Measurements from ENCODE around the gene PM20D1.

Gene PM20D1

DNA sequence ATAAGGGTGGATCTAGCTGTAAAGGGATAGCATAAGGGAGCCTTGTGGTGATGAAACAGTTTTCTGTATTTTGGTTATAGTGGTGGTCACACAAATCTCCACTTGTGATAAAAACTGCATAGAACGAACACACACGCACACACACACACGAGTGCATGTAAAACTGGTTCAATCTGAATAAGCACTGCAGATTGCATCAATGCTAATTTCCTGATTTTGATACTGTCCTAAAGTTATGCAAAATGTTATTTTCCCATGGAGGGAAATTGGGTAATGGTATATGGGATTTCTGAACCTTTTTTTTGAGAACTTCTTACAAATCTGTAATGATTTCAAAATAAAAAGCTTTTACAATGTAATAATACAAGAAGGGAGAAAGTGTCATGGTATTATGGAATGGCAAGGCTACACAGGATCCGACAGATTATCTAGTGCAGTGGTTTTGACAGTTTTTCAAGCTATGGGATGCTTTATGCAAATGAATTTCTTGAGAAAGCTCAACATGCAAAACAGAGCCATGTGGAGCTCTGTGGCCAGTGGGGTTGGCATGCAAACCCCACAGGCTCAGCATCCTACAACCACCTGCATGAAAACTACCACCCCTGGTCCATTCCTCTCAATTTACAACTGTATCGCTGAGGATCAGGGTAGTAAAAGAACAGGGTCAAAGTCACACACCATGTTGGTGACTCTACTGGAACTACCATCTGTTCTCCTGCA, 55.8 kb downstream of the PM20D1 start:
- no peak overlapping the region for H3K4me3 ChIP-seq (replicated peaks; ENCODE audit: low read depth, low read length)
- no peak for DNase-seq (ENCODE audit: extremely low read depth, low read depth)
- TF ChIP-seq, protein P1, sequence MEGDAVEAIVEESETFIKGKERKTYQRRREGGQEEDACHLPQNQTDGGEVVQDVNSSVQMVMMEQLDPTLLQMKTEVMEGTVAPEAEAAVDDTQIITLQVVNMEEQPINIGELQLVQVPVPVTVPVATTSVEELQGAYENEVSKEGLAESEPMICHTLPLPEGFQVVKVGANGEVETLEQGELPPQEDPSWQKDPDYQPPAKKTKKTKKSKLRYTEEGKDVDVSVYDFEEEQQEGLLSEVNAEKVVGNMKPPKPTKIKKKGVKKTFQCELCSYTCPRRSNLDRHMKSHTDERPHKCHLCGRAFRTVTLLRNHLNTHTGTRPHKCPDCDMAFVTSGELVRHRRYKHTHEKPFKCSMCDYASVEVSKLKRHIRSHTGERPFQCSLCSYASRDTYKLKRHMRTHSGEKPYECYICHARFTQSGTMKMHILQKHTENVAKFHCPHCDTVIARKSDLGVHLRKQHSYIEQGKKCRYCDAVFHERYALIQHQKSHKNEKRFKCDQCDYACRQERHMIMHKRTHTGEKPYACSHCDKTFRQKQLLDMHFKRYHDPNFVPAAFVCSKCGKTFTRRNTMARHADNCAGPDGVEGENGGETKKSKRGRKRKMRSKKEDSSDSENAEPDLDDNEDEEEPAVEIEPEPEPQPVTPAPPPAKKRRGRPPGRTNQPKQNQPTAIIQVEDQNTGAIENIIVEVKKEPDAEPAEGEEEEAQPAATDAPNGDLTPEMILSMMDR (IDR thresholded peaks at IDR 0.05; ENCODE audit: low read depth, low read length, missing control alignments), result no peak

DNA sequence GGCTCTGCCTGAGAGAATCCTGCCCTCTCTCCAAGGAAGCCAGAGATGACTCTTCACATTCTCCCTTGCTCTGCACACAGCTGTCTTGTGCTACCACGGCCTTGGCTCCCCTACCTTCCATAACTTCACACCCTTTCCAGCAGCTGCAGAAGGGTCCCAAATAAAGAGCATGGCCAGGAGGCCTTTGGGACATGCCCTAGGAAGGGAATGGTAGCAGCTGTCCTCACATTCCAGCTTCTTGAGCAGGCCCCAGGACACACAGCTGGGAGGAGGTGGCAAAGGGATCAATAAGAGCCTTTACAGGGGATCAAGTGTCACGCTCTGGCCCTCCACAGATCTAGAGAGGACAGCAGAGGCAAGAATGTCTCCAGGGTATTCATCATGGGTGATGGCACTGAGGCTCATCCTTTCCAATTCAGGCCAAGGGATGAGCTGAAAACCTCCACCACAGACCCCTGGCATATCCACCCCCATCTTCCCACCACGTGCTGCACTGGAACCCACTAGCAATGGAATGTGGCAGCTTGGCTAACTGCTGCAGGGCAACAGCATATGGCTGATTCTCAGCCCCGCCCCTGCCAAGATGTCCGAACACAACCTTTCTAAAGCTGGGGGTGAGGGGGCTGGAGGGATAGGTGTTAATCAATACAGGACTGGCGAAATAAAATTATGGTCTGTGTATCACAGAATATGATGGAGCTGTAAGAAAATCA, 56.8 kb downstream of the PM20D1 start:
- no peak for DNase-seq (ENCODE audit: extremely low read depth, low read depth)
- TF ChIP-seq, protein P1 (IDR thresholded peaks at IDR 0.05; ENCODE audit: low read depth, low read length, missing control alignments), result no peak
- no peak overlapping the region for H3K4me3 ChIP-seq (replicated peaks; ENCODE audit: low read depth, low read length)

DNA sequence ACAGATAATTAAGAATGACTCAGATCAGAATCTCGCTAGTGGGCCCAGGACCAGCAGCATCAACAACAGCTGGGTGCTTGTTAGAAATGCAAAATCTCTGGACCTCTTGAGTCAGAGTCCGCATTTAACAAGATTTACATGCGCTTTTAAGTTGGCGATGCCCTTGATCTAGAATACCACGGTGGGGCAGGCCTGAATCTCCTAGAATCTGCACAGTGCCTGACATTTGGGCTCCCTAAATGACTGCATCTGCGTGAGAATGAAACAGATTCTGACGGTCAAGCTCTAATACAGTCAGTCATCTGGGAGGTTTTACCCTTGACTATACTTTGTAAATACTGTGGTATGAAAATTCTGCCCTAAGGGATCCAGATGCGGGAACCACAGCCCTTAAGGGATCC, 57.5 kb downstream of the PM20D1 start:
- TF ChIP-seq, protein P1 (IDR thresholded peaks at IDR 0.05; ENCODE audit: low read depth, low read length, missing control alignments), result no peak
- DNase-seq (ENCODE audit: extremely low read depth, low read depth), result no peak
- no peak overlapping the region for H3K4me3 ChIP-seq (replicated peaks; ENCODE audit: low read depth, low read length)

DNA sequence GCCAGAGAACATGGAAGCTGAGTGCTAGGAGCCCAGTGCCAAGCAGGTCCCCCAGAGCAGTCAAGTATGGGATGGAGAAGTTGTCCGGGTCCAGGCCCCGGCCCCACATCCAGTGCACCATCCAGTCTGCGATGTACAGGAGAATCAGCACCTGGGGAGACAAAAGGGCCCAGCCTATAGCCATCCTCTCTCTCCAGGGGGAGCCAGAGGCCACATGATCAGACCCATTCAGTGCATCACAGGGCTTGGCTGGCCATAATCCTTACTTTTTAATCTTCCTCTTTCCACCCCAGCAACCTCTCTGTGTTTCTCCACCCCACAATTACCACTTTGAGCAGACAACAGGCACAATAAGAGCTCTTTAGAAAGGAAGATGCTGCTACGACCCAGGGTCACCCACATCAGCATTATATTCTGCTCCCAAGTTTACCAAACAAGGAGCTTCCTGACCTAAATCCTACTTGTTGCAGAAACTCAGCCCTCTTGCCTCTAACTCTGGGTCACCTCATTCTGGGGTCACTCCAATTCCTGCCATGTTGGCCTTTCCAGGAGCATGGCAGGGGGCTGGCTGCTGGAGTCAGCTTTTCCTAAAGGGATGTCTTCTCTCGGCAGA, 58.3 kb downstream of the PM20D1 start:
- TF ChIP-seq, protein P1 (IDR thresholded peaks at IDR 0.05; ENCODE audit: low read depth, low read length, missing control alignments), result peak; percentile 84
- no peak overlapping the region for H3K4me3 ChIP-seq (replicated peaks; ENCODE audit: low read depth, low read length)
- DNase-seq (ENCODE audit: extremely low read depth, low read depth), result no peak

DNA sequence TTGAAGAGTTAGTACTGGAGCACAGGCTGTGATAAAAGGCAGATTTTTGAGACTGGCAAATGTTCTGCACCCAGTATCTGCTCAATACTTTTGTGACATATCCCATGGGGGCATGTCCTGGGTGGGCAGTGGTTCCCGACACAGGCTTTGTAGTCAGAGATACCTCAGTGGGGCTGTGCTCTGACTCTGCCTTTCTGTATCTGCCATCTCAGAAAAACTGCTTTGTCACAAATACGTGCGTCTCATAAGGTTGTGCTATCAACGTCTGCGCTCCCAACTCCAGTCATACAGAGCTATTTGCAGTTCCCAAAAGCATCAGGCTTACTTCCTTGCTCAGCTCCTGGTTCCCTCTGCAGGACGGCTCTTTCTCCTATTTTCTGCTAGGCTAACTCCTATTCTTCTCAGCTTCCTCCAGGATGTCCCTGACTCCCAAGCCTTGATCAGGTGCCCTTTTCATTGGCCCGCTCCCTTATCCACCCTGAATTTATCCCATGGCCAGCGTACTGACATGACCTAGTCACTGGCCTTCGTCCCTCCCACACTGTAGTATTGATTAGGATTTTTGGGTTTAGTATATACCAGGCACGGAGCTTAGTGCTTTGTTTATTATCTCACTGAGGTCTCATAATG, 62.5 kb downstream of the PM20D1 start:
- H3K4me3 ChIP-seq (replicated peaks; ENCODE audit: low read depth, low read length), result no peak overlapping the region
- TF ChIP-seq, protein P1 (IDR thresholded peaks at IDR 0.05; ENCODE audit: low read depth, low read length, missing control alignments), result no peak
- no peak for DNase-seq (ENCODE audit: extremely low read depth, low read depth)

DNA sequence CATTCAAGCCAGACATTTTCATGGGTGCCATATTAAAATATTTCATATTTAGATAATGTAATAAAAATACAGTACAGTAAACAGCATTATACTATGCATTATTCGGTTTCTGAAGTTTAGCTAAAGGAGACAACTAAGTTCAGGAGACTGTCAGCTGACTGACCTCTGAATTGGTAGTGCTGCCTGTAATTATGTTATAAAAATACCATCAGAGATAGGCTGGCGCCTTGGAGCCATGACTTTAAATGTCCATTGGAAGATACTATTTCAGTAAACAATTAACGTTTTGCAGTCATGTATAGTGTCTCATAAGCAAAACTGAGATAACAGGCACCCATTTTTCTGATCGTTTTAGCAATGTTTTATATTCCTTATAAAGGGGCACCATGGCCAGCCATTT, 63.3 kb downstream of the PM20D1 start:
- no peak for DNase-seq (ENCODE audit: extremely low read depth, low read depth)
- no peak overlapping the region for H3K4me3 ChIP-seq (replicated peaks; ENCODE audit: low read depth, low read length)
- TF ChIP-seq, protein P1 (IDR thresholded peaks at IDR 0.05; ENCODE audit: low read depth, low read length, missing control alignments), result no peak

Measured in HFF-Myc (cell line).